Measurements from ENCODE around the gene SDK2.

Gene SDK2

DNA sequence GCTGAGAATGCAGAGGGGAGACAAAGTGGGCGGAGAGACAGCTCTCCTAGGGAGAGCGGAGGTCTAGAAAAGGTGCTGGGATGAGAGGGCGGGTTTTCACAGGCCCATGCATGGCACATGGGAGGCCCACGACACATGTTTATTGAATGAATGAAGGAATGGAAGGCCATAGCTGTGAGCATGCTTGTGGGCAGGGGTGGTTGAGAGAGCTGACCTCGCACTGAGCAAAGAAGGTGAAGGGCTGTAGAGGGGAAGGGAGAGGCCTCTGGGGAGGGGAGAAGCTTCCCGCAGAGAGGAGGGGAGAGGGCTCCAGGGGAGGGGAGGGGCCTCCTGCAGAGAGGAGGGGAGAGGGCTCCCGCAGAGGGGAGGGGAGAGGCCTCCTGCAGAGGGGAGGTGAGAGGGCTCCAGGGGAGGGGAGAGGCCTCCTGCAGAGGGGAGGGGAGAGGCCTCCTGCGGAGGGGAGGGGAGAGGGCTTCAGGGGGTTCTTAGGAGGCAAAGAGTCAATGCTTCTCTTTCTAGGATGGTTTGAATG, 27.3 kb downstream of the SDK2 start:
- Histone ChIP-seq H3K27me3 (replicated peaks; ENCODE audit: insufficient read depth, low read length) (peaks cover 20% of the 10 kb centered on the region), H3K4me2 (ENCODE audit: low read depth, low read length) (no peak overlapping the region), H3K36me3 (replicated peaks; ENCODE audit: insufficient read depth, low read length) (no peaks in the 10 kb centered on the region), H2AFZ (ENCODE audit: low read length) (no peak overlapping the region), H3K4me1 (ENCODE audit: low read length) (no peaks in the 10 kb centered on the region), H3K27ac (ENCODE audit: low read length) (no peak overlapping the region), H3F3A (ENCODE audit: insufficient read depth, low read length) (no peaks in the 10 kb centered on the region), H3K9ac (ENCODE audit: low read length) (no peak overlapping the region), H3K9me2 (replicated peaks; ENCODE audit: insufficient read depth, low read length) (no peaks in the 10 kb centered on the region), H3K79me2 (ENCODE audit: low read length) (no peaks in the 10 kb centered on the region), H3K9me3 (replicated peaks; ENCODE audit: insufficient read depth, low read length) (no peaks in the 10 kb centered on the region), H4K20me1 (ENCODE audit: insufficient read depth, low read length) (no peaks in the 10 kb centered on the region), H3K4me3 (ENCODE audit: low read length) (no peak overlapping the region)
- TF ChIP-seq EZH2 (optimal IDR thresholded peaks at IDR 0.05; ENCODE audit: low read depth, low read length) (no peak), EZH2phosphoT487 (IDR thresholded peaks at IDR 0.05; ENCODE audit: low read length) (no peak)
- TF ChIP-seq, protein P1, sequence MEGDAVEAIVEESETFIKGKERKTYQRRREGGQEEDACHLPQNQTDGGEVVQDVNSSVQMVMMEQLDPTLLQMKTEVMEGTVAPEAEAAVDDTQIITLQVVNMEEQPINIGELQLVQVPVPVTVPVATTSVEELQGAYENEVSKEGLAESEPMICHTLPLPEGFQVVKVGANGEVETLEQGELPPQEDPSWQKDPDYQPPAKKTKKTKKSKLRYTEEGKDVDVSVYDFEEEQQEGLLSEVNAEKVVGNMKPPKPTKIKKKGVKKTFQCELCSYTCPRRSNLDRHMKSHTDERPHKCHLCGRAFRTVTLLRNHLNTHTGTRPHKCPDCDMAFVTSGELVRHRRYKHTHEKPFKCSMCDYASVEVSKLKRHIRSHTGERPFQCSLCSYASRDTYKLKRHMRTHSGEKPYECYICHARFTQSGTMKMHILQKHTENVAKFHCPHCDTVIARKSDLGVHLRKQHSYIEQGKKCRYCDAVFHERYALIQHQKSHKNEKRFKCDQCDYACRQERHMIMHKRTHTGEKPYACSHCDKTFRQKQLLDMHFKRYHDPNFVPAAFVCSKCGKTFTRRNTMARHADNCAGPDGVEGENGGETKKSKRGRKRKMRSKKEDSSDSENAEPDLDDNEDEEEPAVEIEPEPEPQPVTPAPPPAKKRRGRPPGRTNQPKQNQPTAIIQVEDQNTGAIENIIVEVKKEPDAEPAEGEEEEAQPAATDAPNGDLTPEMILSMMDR (IDR thresholded peaks at IDR 0.05; ENCODE audit: low read length) = no peak
- DNase-seq = no peak

DNA sequence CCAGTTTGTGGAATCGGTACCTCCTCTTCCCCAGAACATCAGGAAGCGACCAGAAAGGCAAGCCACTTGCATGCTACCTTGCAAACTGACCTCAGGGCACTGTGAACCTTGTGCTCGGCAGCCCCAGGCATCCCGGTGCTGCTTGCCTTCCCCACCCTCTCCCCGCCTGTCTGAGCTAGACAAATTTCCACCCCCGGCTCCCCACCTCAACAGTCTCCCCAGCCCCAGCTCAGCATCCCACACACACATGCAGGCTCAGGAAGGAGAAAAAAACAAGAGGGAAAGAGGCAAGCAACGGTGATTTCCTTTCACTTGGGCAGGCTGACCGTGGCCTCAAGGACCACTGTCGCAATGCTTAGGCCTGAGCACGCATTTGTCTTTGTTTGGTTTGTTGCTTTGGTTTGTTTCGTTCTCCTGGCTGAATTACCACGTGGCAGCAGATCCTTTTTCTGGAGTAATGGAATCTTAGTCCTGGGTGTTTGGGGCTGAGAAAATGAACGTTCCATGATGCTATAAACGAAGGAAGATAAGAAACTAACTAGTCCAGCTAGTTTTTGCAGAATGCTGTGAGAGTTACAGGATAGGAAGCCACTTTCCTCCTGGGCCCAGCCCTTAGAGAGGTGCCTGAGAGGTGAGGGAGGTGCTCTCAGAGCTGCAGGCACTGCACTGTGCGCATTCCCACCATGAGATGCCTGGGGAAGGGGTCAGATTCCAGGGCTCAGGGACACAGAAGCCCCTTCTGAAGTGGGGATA, 27.9 kb downstream of the SDK2 start:
- TF ChIP-seq, protein P1 (IDR thresholded peaks at IDR 0.05; ENCODE audit: low read length) = no peak
- TF ChIP-seq EZH2 (optimal IDR thresholded peaks at IDR 0.05; ENCODE audit: low read depth, low read length) = no peak
- no peak for TF ChIP-seq EZH2phosphoT487 (IDR thresholded peaks at IDR 0.05; ENCODE audit: low read length)
- H2AFZ ChIP-seq (ENCODE audit: low read length) = no peak overlapping the region

DNA sequence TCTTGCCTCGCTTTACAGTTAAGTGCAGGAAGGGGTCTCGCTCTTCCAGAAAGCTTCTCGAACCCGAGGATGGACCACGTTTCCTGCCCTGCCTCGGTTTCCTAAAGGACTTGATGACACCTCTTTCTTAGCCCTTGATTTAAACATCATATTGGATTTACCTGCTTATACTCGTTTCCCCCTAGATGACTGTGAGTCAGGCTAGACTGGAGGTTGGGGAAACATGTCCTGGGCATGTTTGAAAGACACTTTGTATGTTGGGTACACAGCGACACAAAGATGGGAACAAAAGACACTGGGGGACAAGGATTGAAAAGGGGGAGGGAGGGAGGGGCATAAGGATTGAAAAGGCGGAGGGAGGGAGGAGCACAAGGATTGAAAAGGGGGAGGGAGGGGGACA, 30.0 kb downstream of the SDK2 start:
- Histone ChIP-seq H3K79me2 (ENCODE audit: low read length) (no peaks in the 10 kb centered on the region), H3K4me3 (ENCODE audit: low read length) (no peak overlapping the region), H3K27ac (ENCODE audit: low read length) (no peak overlapping the region), H2AFZ (ENCODE audit: low read length) (no peak overlapping the region), H4K20me1 (ENCODE audit: insufficient read depth, low read length) (no peaks in the 10 kb centered on the region), H3K4me2 (ENCODE audit: low read depth, low read length) (no peak overlapping the region), H3F3A (ENCODE audit: insufficient read depth, low read length) (no peaks in the 10 kb centered on the region), H3K9me3 (replicated peaks; ENCODE audit: insufficient read depth, low read length) (no peaks in the 10 kb centered on the region), H3K27me3 (replicated peaks; ENCODE audit: insufficient read depth, low read length) (peaks cover 40% of the 10 kb centered on the region), H3K4me1 (ENCODE audit: low read length) (no peaks in the 10 kb centered on the region), H3K9ac (ENCODE audit: low read length) (no peak overlapping the region), H3K36me3 (replicated peaks; ENCODE audit: insufficient read depth, low read length) (no peaks in the 10 kb centered on the region), H3K9me2 (replicated peaks; ENCODE audit: insufficient read depth, low read length) (no peaks in the 10 kb centered on the region)
- no peak for DNase-seq
- TF ChIP-seq EZH2 (optimal IDR thresholded peaks at IDR 0.05; ENCODE audit: low read depth, low read length) (no peak), EZH2phosphoT487 (IDR thresholded peaks at IDR 0.05; ENCODE audit: low read length) (no peak)
- TF ChIP-seq, protein P1 (IDR thresholded peaks at IDR 0.05; ENCODE audit: low read length) = no peak

More for the DNA sequence above, 27.9 kb downstream of the SDK2 start:
- H3K9ac ChIP-seq (ENCODE audit: low read length) = no peak overlapping the region
- no peaks in the 10 kb centered on the region for H3K79me2 ChIP-seq (ENCODE audit: low read length)
- H3K4me2 ChIP-seq (ENCODE audit: low read depth, low read length) = no peak overlapping the region
- H4K20me1 ChIP-seq (ENCODE audit: insufficient read depth, low read length) = no peaks in the 10 kb centered on the region
- no peaks in the 10 kb centered on the region for H3K4me1 ChIP-seq (ENCODE audit: low read length)
- H3K9me3 ChIP-seq (replicated peaks; ENCODE audit: insufficient read depth, low read length) = no peaks in the 10 kb centered on the region
- H3K36me3 ChIP-seq (replicated peaks; ENCODE audit: insufficient read depth, low read length) = no peaks in the 10 kb centered on the region
- no peaks in the 10 kb centered on the region for H3F3A ChIP-seq (ENCODE audit: insufficient read depth, low read length)
- no peaks in the 10 kb centered on the region for H3K9me2 ChIP-seq (replicated peaks; ENCODE audit: insufficient read depth, low read length)
- DNase-seq = no peak
- no peak overlapping the region for H3K27ac ChIP-seq (ENCODE audit: low read length)
- no peak overlapping the region for H3K4me3 ChIP-seq (ENCODE audit: low read length)
- peaks cover 24% of the 10 kb centered on the region for H3K27me3 ChIP-seq (replicated peaks; ENCODE audit: insufficient read depth, low read length)

Measured in MM.1S (cell line).